CD14-positive monocyte (primary cell): Measurements from ENCODE around the gene ZNRF1. TPM values are rescaled to one million over a fixed set of nuclear protein-coding genes. Genes with fewer than 3 reads are reported as not detected.
A peak's percentile ranks its signal among the peaks of the same experiment; 100 is the strongest.
"Not testable (repeated sequence)": the region's sequence is repeated elsewhere in the genome, so short reads cannot be mapped to it uniquely, and the experiment has no call there.

Experiments
- DNase-seq, 3 donors: peaks; one replicate each; pipeline ENCODE4 v3.0.0-alpha.2; 2011 to 2022
- H2AFZ ChIP-seq: 2 replicates; pipeline ENCODE4 v1.6.0; 2012; ENCODE audit warnings: mild to moderate bottlenecking, low read depth, low read length, inconsistent platforms; ENCODE audit not compliant: insufficient read depth, poor library complexity, severe bottlenecking
- H3K27ac ChIP-seq, 2 donors: 1 replicate in 1 of 2; 2 replicates in 1 of 2; pipeline ENCODE4 v1.5.1; 2012 to 2013; ENCODE audit warnings: low read length in 2 of 2, control low read depth in 1 of 2, inconsistent platforms in 1 of 2, low read depth in 1 of 2, mild to moderate bottlenecking in 1 of 2
- H3K27me3 ChIP-seq, 2 donors: one replicate each; pipeline versions ENCODE4 v1.6.0 to v1.6.1; 2011 to 2013; ENCODE audit warnings: low read length in 2 of 2; ENCODE audit not compliant: control insufficient read depth in 2 of 2, insufficient read depth in 2 of 2
- H3K36me3 ChIP-seq, 2 donors: replicated peaks in 1 of 2; 1 replicate in 1 of 2; 2 replicates in 1 of 2; pipeline versions ENCODE4 v1.5.1 to v1.6.1; 2012 to 2013; ENCODE audit warnings: low read length in 2 of 2, control low read depth in 1 of 2, inconsistent platforms in 1 of 2, mild to moderate bottlenecking in 1 of 2; ENCODE audit not compliant: insufficient read depth in 2 of 2, control insufficient read depth in 1 of 2
- H3K4me1 ChIP-seq, 2 donors: 1 replicate in 1 of 2; 2 replicates in 1 of 2; pipeline versions ENCODE4 v1.5.1 to v1.6.1; 2012 to 2013; ENCODE audit warnings: low read length in 2 of 2, control low read depth in 1 of 2, inconsistent platforms in 1 of 2, mild to moderate bottlenecking in 1 of 2, moderate library complexity in 1 of 2; ENCODE audit not compliant: insufficient read depth in 2 of 2, control insufficient read depth in 1 of 2
- H3K4me2 ChIP-seq: replicated peaks from 2 replicates; pipeline ENCODE3; 2012; ENCODE audit warnings: low read length, moderate library complexity, mild to moderate bottlenecking; ENCODE audit not compliant: poor library complexity, severe bottlenecking; ENCODE audit errors: extremely low read depth
- H3K4me3 ChIP-seq, 3 experiments: fragments of 200-600 bp in 1 of 3; sonication (generic) in 1 of 3; replicated peaks in 1 of 3; 1 replicate in 2 of 3; 2 replicates in 1 of 3; pipeline ENCODE4 v1.5.1; 2011 to 2013; ENCODE audit warnings: low read length in 3 of 3, mild to moderate bottlenecking in 3 of 3, control low read depth in 2 of 3, low read depth in 2 of 3, inconsistent platforms in 1 of 3, moderate library complexity in 1 of 3
- H3K79me2 ChIP-seq: 2 replicates; pipeline ENCODE4 v1.6.0; 2012; ENCODE audit warnings: mild to moderate bottlenecking, control low read depth, inconsistent platforms, low read length, moderate library complexity; ENCODE audit not compliant: insufficient read depth
- H3K9ac ChIP-seq: 2 replicates; pipeline ENCODE4 v1.6.0; 2017; ENCODE audit warnings: low read length, mild to moderate bottlenecking; ENCODE audit not compliant: insufficient read depth, poor library complexity, severe bottlenecking
- H3K9me3 ChIP-seq, 2 donors: replicated peaks in 1 of 2; 1 replicate in 1 of 2; 2 replicates in 1 of 2; pipeline versions ENCODE4 v1.5.1 to v1.6.1; 2012 to 2013; ENCODE audit warnings: low read length in 2 of 2, control low read depth in 1 of 2; ENCODE audit not compliant: control insufficient read depth in 1 of 2, insufficient read depth in 1 of 2
- H4K20me1 ChIP-seq: 2 replicates; pipeline ENCODE4 v1.6.0; 2012; ENCODE audit warnings: mild to moderate bottlenecking, low read length, control low read depth, moderate library complexity; ENCODE audit not compliant: insufficient read depth
- H3K27ac Mint-ChIP-seq, 7 donors: one replicate each; pipeline ENCODE4 v1.8.0; 2020; ENCODE audit warnings: mild to moderate bottlenecking in 7 of 7, mixed read lengths in 7 of 7, moderate library complexity in 6 of 7, inconsistent platforms in 2 of 7
- H3K27me3 Mint-ChIP-seq, 3 donors: one replicate each; pipeline ENCODE4 v1.8.0; 2021 to 2022; ENCODE audit warnings: low read depth in 3 of 3, mild to moderate bottlenecking in 3 of 3, mixed read lengths in 3 of 3, moderate library complexity in 3 of 3, inconsistent platforms in 1 of 3
- H3K36me3 Mint-ChIP-seq, 2 donors: one replicate each; pipeline ENCODE4 v1.8.0; 2020; ENCODE audit warnings: mixed read lengths in 2 of 2, inconsistent platforms in 1 of 2, mild to moderate bottlenecking in 1 of 2
- H3K4me1 Mint-ChIP-seq: one replicate; pipeline ENCODE4 v1.8.0; 2020; ENCODE audit warnings: mild to moderate bottlenecking, mixed read lengths
- H3K4me3 Mint-ChIP-seq, 2 donors: one replicate each; pipeline ENCODE4 v1.8.0; 2020; ENCODE audit warnings: mild to moderate bottlenecking in 2 of 2, mixed read lengths in 2 of 2, moderate library complexity in 1 of 2
- H3K9me3 Mint-ChIP-seq, 7 donors: one replicate each; pipeline ENCODE4 v1.8.0; 2020 to 2022; ENCODE audit warnings: mixed read lengths in 7 of 7, mild to moderate bottlenecking in 6 of 7, moderate library complexity in 6 of 7, inconsistent platforms in 2 of 7
- whole genome bisulfite sequencing: methylation state at CpG from one replicate; pipeline ENCODE4 v1.1.5; 2013; ENCODE audit warnings: missing lambda C conversion rate; ENCODE audit not compliant: insufficient coverage; 5-methylcytosine and 5-hydroxymethylcytosine counted together
- intact Hi-C, 2 donors: fragments of 100-400 bp; cut with micrococcal nuclease; formaldehyde crosslinking; loops; one replicate each; pipeline versions ENCODE4 v1.15.0 to v1.15.1; 2023
- polyA plus RNA-seq, 3 donors: library from polyadenylated mRNA; depleted of rRNA in 1 of 3; unstranded in 2 of 3; stranded (reverse) in 1 of 3; fragments of 300-500 nt in 2 of 3; fragments of >200 nt in 1 of 3; fragmentation: Illumina TruSeq in 2 of 3; gene quantifications; 1 replicate in 2 of 3; 2 replicates in 1 of 3; pipeline ENCODE4 v1.2.3, GENCODE V29; 2012 to 2021
- TF ChIP-seq, protein P1 (sequence below): fragments of 200-600 bp; IDR thresholded peaks from one replicate; pipeline ENCODE4 v1.8.0; 2022; ENCODE audit warnings: antibody characterized with exemption, mild to moderate bottlenecking

The ZNRF1 gene
- polyA plus RNA-seq, 3 donors, result 1.9 to 5.3 (median 4.3) TPM

DNA sequence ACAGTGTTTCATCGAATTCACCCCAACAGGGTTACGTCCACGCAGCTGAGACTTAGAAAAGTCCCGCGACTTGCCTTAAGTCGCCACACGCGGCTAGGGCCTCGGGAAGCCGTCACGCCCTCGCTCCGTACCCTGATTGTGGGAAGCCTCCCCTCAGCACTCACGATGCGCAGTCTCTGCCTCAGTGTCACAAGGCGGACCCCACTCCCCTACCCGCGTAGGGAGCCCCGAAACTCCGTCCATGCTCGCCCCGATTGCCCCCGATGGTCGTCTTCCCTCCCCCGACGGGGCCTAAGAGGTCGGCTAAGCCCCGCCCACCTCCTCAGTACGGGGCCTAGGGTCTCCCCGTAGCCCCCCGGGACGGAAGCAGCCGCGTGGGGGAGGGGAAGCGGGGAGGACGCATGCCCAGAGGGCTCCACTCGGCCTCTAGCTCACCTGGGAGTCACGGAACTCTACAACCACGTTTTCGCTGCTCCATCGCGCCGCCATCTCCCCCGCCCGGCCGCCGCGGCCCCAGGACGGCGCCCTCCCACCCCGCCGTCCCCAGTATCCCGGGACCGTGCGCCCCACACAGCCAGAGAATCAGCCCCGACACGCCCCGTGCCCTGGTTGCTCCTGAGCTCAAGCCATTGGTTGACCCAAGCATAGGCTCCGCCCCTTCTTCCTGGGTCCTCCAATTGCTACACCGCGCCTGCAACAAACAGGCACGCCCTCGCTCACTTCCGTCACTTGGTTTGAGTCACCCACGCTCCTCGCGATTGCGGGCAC lies 14.1 kb upstream of the ZNRF1 start, which contains the start of gene WDR59:
Gene WDR59, minus strand, starts transcription at position 595 of the 768 bp plus-strand sequence. Its CDS starts 106 bp downstream, at position 489.
- intact Hi-C loops, result loop anchor here in 1 of 2 donors (10.0 kb wide), 1 partner anchor 280 kb away; the partner anchor contains the start of gene MLKL
- Mint-ChIP-seq H3K36me3 (no peaks in the 10 kb centered on the region), H3K9me3 (no peaks in the 10 kb centered on the region), H3K4me3 (peak within 1 kb of the TSS; percentile 86 to 89), H3K4me1 (peaks cover 11% of the 10 kb centered on the region), H3K27me3 (peaks cover 0 to 2% (median 1%) of the 10 kb centered on the region in 3 donors), H3K27ac (peak within 1 kb of the TSS; percentile 57 to 91 (median 77))
- peak within 1 kb of the TSS; percentile 86 for H3K4me2 ChIP-seq
- peaks cover 11% of the 10 kb centered on the region for H3K79me2 ChIP-seq
- peak within 1 kb of the TSS; percentile 90 for H3K9ac ChIP-seq
- no peaks in the 10 kb centered on the region for H3K27me3 ChIP-seq
- H3K4me1 ChIP-seq, result peaks cover 5 to 8% of the 10 kb centered on the region in 2 donors
- peak within 1 kb of the TSS; percentile 88 to 100 (median 97) for H3K4me3 ChIP-seq
- under 1% methylated on average over 58 of the region's 68 CpGs for WGBS
- DNase-seq, result peak; percentile 99 to 100 (median 99)
- H3K27ac ChIP-seq, result peak within 1 kb of the TSS; percentile 35 to 91
- no peaks in the 10 kb centered on the region for H3K36me3 ChIP-seq
- H3K9me3 ChIP-seq, result no peaks in the 10 kb centered on the region
- TF ChIP-seq, protein P1, sequence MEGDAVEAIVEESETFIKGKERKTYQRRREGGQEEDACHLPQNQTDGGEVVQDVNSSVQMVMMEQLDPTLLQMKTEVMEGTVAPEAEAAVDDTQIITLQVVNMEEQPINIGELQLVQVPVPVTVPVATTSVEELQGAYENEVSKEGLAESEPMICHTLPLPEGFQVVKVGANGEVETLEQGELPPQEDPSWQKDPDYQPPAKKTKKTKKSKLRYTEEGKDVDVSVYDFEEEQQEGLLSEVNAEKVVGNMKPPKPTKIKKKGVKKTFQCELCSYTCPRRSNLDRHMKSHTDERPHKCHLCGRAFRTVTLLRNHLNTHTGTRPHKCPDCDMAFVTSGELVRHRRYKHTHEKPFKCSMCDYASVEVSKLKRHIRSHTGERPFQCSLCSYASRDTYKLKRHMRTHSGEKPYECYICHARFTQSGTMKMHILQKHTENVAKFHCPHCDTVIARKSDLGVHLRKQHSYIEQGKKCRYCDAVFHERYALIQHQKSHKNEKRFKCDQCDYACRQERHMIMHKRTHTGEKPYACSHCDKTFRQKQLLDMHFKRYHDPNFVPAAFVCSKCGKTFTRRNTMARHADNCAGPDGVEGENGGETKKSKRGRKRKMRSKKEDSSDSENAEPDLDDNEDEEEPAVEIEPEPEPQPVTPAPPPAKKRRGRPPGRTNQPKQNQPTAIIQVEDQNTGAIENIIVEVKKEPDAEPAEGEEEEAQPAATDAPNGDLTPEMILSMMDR, result no peak
- peak within 1 kb of the TSS; percentile 97 for H2AFZ ChIP-seq
- no peaks in the 10 kb centered on the region for H4K20me1 ChIP-seq

DNA sequence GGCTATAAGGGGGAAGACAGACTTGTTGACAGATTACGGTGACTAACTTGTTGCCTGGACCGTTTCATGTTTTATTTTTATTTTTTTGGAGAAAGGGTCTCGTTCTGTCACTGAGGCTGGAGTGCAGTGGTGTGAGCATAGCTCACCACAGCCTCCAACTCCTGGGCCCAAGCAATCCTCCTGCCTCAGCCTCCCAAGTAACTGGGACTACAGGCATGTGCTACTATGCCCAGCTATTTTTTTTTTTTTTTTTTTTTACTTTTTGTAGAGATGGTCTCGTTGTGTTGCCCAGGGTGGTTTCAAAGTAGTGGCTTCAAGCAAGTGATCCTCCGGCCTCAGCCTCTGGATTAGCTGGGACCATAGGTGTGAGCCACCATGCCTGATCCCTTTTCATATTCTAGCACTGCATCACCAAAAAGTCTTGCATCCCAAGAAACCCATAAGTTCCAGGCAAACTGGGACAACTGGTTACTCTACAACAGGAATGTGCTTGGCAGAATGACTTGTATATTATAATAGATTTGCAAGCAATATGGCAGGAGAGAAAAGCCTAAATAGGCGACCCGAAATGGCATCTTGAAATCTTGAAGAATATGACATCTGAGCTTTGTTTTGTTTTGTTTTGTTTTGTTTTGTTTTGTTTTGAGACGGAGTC lies 11.7 kb upstream of the ZNRF1 start:
- peaks cover 10% of the 10 kb centered on the region for H3K4me1 Mint-ChIP-seq
- no peaks in the 10 kb centered on the region for H3K36me3 ChIP-seq
- H3K79me2 ChIP-seq, result peaks cover 11% of the 10 kb centered on the region
- no peaks in the 10 kb centered on the region for H3K9me3 Mint-ChIP-seq
- TF ChIP-seq, protein P1, result no peak
- no peak overlapping the region for H3K4me3 Mint-ChIP-seq
- no peak overlapping the region for H3K27ac Mint-ChIP-seq
- H4K20me1 ChIP-seq, result no peaks in the 10 kb centered on the region
- H3K27ac ChIP-seq, result no peak overlapping the region
- no peak overlapping the region for H3K4me2 ChIP-seq
- no peak overlapping the region for H3K4me3 ChIP-seq
- H3K27me3 ChIP-seq, result no peaks in the 10 kb centered on the region
- 96% methylated on average over 3 of the region's 8 CpGs for WGBS
- no peak overlapping the region for H2AFZ ChIP-seq
- H3K9ac ChIP-seq, result no peak overlapping the region
- intact Hi-C loops, result loop anchor here in 1 of 2 donors (10.0 kb wide), 1 partner anchor 282 kb away; the partner anchor contains the start of gene MLKL
- no peaks in the 10 kb centered on the region for H3K9me3 ChIP-seq
- no peaks in the 10 kb centered on the region for H3K36me3 Mint-ChIP-seq
- H3K4me1 ChIP-seq, result peaks cover 5 to 8% of the 10 kb centered on the region in 2 donors
- peaks cover 1 to 10% (median 5%) of the 10 kb centered on the region in 3 donors for H3K27me3 Mint-ChIP-seq
- DNase-seq, result no peak

DNA sequence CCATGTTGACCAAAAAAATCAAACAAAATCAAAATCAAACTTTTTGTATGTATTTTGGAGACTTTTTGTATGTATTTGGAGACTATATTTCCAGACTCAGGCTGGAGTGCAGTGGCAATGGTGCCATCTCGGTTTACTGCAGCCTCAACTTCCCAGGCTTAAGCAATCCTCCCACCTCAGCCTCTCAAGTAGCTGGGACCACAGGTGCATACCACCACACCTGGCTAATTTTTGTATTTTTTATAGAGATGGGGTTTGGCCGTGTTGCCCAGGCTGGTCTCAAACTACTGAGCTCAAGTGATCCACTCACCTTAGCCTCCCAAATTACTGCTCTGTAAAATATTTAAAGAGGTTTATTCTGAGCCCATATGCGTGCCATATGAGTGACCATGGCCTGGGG lies 9.0 kb upstream of the ZNRF1 start:
- H3K27me3 ChIP-seq, H3K9me3 ChIP-seq, H3K4me2 ChIP-seq, H3K9ac ChIP-seq, H2AFZ ChIP-seq, H3K27ac ChIP-seq, H3K27ac Mint-ChIP-seq, H3K9me3 Mint-ChIP-seq, H3K36me3 Mint-ChIP-seq, DNase-seq, H3K4me1 Mint-ChIP-seq, H3K4me3 Mint-ChIP-seq, H3K36me3 ChIP-seq, H3K79me2 ChIP-seq, H4K20me1 ChIP-seq, H3K4me3 ChIP-seq, H3K4me1 ChIP-seq: not testable (repeated sequence)
- WGBS, result no CpG with 5 or more reads among the region's 3 CpGs
- peaks cover 1 to 13% (median 7%) of the 10 kb centered on the region in 3 donors for H3K27me3 Mint-ChIP-seq
- intact Hi-C loops, result loop anchor here in 1 of 2 donors (10.0 kb wide), 1 partner anchor 285 kb away; the partner anchor contains the start of gene MLKL
